Stimulated activated CD8-positive, alpha-beta memory T cell treated with anti-CD3 and anti-CD28 coated beads, Interleukin-12 subunit alpha, Interleukin-12 subunit beta, amount 100 ng/mL, for 1 hour (primary cell): ENCODE results near the gene RAD51B.

Source experiments
- DNase-seq: peaks from one replicate; pipeline ENCODE4 v3.0.0-alpha.2; 2020; ENCODE audit warnings: low read depth

The RAD51B gene

GRCh38 chr14:68337279-68337678 lies 517.7 kb downstream of the RAD51B start:
- no peak for DNase-seq

DNA sequence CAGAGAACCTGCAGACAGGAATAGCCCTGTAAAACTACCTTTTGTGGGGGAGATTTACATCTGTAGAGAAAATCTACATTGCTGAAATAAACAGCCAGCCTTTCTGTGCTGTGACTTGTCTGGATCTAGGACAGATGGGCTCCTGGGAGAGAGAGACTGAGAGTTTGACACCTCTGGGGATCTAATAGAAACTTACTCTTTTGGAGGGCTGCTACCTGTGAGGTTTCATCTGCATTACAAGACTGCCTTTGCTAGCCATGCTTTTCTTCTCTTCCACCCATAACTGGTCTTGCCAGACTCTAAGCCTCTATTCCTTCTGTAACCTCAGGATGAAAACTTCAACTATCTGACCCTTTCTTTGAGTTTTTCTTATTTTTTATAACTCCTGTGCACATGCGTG lies 520.7 kb downstream of the RAD51B start:
- DNase-seq = no peak

- no peak for DNase-seq
Observed at GRCh38 chr14:68341411-68342212, 522.0 kb downstream of the RAD51B start.

- no peak for DNase-seq
Observed at GRCh38 chr14:68342216-68342763, 522.7 kb downstream of the RAD51B start.

DNA sequence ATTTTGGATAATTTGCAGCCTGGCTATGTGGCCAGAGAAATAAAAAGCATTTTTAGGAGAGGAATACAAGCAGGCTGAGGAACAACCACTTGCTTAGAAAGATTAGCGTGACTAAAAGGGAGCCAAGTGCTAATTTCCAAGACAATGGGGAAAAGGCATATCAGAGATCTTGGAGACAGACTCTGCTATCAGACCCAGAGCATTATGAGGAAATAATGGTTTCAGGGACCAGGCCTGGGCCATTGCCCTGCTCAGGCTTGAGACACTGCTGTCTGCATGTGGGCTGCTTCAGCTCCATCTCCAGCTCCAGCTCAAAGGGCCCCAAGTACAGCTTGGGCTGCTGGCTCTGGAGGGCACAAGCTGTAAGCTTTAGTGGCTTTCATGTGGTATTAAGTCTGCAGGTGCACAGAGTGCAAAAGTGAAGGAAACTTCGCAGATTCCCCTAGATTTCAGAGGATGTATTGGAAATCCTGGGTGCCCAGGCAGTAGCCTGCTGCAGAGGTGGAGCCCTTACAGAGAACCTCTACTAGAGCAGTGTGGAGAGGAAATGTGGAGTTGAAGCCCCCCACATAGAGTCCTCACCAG lies 524.0 kb downstream of the RAD51B start:
- no peak for DNase-seq

GRCh38 chr14:68345738-68346137 lies 526.2 kb downstream of the RAD51B start:
- DNase-seq = no peak

DNA sequence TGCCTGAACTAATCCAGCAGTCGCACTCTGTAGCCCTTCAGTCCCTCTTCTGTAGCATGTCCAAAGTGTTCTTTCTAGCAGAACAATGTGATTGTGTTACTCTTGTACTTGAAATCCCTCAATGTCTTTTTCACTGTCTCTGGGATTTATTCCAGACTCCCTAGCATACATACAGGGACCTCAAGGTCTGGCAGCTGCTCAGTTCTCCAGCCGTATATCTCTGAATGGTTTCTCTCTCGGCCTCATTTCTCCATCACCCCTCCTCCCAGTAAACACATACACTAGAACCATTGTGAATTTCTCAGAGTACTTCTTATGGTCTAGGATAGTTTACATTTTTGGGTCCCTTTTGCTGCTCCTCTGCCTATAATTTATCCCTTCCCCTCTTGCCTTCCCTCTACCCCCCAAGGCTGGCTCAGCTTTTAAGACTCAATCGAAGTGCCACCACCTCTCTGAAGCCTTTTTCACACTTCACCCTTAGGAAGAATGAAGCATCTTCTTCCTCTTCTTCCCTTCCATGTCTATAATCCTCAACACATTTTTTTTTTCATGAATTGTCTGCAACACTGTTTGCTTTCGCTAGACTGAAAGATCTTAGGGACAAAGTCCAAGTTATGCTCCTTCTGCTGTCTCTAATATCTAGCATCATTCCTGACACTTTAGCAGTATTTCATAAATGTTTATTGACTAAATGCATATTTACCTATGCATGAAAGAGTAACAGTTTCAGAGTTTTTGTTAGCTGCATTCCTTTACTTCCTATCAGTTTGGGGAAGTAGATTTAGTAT lies 527.2 kb downstream of the RAD51B start:
- no peak for DNase-seq

- no peak for DNase-seq
Observed at GRCh38 chr14:68349900-68350629, 530.5 kb downstream of the RAD51B start.

DNA sequence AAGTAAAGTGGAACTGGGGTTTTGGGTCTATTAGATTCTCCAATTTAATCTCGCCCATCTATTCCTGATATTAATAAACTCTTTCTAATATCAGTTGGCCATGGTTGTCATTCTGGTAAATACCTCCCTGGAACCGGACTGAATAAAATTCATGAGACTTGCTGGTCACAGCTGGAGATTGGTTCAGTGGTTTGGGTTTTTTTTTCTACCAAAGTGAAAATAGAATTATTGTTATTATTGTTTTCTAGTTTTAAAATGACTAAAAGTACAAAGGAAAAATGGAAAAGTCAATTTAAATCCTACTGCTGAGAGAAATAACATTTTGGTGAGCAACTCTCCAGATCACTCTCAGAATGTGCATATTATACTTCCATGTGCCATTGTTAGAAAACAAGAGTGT lies 535.8 kb downstream of the RAD51B start:
- no peak for DNase-seq

DNA sequence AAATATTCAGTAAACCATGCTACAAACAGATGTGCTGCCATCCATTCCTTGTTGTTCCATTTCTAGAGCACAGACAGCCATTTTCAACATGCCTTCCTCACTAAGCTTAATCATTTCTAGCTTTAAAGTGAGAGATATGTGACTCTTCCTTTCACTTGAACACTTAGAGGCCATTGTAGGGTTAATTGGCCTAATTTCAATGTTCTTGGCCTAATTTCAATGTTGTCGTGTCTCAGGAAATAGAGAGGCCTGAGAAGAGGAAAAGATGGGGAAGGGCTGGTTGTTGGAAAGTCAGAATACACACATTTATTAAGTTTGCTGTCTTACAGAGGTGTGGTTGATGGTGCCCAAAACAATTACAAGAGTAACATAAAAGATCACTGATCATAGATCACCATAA lies 538.2 kb downstream of the RAD51B start:
- DNase-seq = no peak

DNA sequence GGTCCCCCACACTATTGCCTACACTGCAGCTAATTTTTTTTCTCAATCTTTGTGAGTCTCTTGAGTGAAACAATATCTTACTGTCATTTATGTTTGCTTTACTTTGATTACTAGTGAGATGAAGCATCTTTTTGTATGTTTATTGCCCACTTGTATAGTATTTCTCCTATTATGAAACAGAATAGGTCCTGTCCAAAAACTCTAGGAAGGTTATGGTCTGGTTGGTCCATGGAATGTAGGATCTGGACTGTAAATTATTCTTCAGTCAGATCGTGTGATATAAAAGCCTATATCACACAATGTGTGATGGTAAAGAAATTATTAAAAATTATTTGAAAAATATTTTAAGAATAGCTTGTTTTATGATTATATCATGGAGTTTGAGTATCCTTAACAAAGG lies 538.9 kb downstream of the RAD51B start:
- no peak for DNase-seq

- DNase-seq = no peak
Observed at GRCh38 chr14:68359022-68359836, 539.6 kb downstream of the RAD51B start.

DNA sequence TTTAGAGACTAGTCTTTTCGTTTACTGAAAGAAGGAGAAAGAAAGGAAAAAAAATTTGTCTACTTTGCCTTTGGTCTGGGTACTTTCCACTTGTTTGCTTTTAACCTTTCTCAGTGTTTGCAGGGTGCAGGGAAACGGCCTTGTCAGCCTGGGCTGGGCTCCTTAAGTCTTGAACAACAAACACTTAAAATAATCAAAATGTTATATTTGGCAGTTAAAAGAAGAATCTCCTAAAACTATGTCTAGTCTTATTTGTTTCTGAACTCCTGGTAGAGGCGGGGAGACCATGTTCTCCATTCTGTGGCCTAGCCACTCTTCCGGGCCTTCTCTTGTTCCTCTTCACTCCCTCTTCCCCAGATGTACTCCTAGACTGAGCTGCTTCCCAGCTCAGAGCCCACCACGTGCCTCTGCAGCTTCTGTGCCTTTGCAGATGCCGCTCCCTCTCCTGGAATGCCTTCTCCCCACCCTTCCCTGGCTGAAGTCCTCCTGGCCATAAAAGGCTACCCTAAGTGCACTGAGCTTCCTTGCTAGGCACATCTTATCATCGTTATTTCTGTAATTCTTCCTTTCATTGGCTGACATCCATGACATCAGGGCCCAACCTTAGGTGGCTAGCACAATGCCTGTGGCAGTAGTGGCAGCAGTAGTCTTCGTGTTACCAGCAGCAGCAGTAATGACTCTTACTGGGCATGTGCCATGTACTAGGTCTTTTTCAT lies 540.4 kb downstream of the RAD51B start:
- no peak for DNase-seq

DNA sequence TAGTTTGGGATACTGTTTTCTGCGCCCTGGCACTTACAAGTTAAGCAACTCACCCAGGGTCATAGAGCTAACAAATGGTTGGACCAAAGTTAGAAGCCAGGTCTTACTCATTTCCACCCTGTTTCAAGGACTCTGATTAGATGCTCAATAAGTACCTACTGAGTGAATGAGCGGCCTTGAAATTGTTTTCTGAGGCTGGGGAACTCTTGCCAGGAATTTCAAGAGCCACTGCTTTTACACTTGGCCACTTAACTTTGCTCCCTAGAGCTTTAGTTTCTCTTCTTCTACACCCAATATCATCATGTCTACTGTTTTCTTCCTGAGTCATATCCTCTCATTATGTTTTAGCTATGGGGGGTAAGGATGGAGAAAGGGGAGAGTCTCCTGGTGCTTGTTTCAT lies 541.7 kb downstream of the RAD51B start:
- no peak for DNase-seq

GRCh38 chr14:68362846-68363245 lies 543.3 kb downstream of the RAD51B start:
- DNase-seq = no peak

DNA sequence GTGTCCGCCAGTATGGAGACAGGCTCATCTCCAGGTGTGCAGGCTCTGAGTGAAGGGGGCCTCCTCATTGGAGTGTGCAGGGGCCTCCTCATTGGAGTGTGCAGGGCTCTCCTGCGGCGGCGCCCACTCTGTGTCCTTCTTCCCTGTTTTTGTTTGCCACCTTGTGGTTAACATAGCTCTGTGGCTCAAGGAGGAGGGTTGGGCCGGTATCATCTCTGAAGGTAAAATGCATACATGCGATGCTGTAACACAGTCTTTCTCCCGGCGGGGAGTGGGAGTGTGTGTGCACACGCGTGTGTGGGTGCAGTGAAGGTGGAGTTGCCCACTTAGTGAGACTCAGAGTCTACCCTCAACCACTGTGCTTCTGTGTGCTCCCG lies 543.9 kb downstream of the RAD51B start:
- no peak for DNase-seq

- DNase-seq = no peak
Observed at GRCh38 chr14:68363843-68364767, 544.5 kb downstream of the RAD51B start.

DNA sequence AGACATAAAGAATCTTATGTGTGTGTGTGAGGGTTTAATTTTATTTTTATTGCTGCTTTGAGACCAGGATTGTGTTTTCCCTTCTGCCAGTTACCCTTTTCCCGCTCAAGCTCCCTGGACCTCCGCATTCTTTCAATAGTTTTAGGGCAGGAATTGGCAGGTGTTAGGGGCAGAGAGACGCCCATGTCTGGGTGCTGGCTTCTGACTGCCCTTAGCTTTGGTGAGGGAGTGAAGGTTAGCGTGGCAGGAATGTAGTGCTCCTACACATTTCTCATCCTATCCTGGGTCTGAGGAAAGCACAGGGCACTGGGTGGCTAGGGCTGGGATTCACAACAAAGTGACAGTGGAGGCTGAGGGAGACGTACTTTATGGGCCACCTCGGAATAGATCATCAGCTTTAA lies 545.2 kb downstream of the RAD51B start:
- DNase-seq = no peak

- no peak for DNase-seq
Observed at GRCh38 chr14:68365228-68365627, 545.6 kb downstream of the RAD51B start.

DNA sequence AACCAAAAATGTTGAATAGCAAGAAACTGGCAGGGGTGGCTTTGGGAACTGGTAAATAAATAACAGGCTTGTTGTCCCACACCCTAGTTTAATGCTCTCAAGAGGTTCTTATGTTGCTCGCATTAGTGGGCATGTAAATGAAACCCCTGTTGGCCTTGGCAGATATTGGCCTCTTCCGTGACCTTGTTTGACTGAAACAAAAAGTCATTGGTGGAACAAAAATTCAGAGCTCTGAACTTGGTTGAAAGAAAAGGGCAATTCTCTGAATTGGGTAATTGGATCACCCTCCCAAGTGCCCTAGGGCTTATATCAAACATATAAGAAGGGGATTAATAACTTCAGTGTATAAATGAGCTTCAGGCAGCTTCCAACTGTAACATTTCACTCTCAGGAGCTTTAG lies 547.1 kb downstream of the RAD51B start:
- DNase-seq = no peak
